ENCODE measurements around the gene TJP1.
"Not testable (repeated sequence)": the region's sequence is repeated elsewhere in the genome, so short reads cannot be mapped to it uniquely, and the experiment has no call there.

The TJP1 gene

GRCh38 chr15:29749365-29750086 is 72.7 kb downstream of the TJP1 start:
- no peak for DNase-seq

- peak in 1 of 2 donors; percentile 5 for DNase-seq
Observed at GRCh38 chr15:29747837-29748417, 74.3 kb downstream of the TJP1 start.

DNA sequence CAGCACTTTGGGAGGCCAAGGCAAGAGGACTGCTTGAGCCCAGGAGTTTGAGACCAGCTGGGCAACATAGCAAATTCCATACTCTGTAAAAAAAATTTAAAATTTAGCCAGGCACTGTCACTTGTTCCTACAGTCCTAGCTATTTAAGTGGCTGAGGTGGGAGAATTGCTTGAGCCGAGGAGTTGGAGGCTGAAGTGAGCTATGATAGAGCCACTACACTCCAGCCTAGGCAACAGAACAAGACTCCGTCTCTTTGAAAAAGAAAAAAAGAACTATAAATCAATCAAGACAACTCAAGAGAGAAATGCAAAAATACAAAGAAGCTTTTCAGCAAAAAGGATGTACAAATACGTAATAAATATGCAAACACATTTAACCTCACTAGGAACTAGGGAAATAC is 78.8 kb downstream of the TJP1 start:
- no peak for DNase-seq

DNA sequence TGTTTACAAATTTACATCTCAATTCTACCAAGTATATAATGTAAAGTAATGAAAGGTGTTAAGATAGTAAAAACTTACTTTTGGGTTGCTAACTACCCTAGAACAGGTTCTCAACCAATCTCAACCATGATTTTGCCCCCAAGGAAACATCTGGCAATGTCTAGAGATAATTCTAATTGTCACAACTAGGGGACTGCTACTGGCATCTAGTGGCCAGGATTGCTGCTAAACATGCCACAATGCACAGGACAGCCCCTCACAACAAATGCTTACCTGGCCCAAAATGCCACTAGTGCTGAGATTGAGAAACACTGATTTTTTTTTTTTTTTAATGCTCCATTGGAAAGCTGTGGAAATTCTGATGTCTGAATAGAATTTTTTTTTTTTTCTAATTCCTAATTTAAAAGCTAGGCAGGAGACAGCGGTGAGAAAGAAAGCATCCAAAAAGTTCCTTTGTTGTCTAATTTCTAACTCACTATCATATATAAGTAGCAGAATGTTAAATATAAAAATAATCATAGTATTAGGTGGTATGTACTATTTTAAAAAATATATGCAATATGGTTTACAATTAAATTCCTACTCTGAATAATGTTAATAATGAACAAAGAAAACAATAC is 81.5 kb downstream of the TJP1 start:
- no peak for DNase-seq

- DNase-seq, result no peak
Observed at GRCh38 chr15:29736744-29737020, 85.6 kb downstream of the TJP1 start.

DNA sequence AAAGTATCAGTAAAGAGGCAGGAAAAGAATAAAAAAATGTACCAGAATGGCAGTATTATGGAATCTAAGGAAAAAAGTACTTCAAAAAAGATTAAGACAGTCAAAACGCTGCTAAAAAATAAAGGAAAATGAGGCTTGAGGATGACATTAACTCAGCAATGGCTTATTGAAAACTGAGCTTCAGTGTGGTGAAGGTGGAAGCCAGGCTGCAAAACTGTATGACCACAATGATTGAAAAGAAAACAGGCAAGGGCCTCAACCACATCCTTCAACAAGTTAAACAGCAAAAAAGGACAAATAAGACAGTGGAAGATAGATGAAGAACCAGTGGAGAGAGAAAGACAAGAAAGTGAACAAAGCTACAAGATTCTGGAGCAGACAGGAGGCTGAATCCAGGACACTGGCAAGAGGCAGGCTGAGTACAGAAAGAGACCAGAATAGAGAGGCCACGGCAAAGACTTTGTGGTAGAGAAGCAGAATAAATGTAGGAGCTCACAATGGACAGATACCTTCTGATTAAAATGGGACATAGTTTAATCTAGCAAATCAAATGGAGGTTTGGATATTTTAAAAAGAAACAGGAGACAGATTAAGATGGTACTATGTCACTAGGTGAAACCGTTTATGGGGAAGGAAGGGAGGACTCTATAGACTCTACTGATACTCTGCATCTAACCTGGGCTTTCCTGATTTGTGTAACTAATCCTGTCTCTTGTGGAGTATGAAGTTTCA is 86.1 kb downstream of the TJP1 start:
- no peak for DNase-seq

GRCh38 chr15:29734917-29735572 is 87.2 kb downstream of the TJP1 start:
- no peak for DNase-seq

- no peak for DNase-seq
Observed at GRCh38 chr15:29731865-29732264, 90.4 kb downstream of the TJP1 start.

DNA sequence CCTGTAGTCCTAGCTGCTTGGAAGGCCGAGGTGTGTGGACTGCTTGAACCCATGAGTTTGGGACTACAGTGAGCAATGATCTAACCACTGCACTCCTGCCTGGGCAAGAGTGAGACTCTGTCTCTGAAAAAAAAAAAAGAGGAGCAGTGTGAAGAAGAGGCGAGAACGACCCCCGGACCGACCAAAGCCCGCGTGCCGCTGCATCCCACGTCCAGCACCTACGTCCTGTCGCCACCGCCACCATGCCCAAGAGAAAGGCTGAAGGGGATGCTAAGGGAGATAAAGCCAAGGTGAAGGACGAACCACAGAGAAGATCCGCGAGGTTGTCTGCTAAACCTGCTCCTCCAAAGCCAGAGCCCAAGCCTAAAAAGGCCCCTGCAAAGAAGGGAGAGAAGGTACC is 91.8 kb downstream of the TJP1 start:
- DNase-seq, result not testable (repeated sequence)

GRCh38 chr15:29728418-29728817 is 93.8 kb downstream of the TJP1 start:
- no peak for DNase-seq

DNA sequence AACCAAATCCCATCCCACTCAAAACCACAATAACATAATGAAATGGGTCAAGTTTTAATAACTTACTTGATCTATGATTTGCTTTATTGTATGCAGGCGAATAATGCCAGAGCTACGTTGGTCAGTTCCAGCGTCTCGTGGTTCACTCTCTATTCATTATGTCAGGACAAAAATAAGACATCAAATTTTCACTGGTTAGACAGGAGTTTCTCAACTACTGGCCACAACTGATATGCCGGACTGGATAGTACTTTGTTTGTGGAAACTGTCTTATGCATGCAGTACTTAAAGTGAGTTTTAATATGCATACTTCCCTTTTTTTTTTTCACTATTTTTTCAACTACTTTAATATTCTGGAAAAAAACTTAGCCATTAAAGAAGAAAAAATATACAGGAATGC is 94.4 kb downstream of the TJP1 start:
- DNase-seq, result no peak

DNA sequence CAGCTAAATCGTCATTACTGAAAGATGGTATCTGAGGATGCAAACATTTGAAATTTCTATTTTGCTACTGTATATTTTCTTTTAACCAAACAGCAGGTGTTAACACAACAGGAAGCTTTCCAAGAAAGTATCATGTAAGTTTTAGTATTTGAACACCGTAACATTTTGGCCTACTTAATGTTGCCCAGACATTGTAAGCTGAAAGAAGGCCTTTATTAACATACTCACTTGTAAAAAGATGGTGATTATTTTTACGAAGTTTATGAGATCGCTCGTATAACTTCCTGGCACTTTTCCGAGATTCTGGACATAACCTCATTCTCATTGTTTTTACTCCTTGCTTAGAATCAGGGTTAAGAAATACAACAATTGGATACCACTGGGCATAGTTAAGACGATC is 95.7 kb downstream of the TJP1 start:
- no peak for DNase-seq

DNA sequence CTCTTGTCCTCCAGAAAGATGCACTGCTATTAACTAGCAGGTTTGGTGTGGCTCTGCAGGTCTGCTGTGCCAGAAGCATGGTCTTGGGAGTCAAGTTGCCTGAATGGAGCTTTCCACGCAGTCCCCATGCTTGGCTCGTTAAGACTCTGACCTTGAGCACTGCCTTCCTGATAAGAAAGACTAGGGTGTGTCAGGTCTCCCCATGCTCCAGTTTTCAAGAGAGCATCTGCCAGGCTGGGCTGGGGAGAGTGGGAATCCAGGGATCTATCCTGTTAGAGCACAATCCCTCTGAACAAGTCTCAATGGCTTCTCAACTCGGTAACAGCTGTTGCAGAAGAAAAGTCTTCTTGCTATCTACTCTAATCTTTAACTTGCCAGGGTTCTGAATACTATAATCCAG is 98.2 kb downstream of the TJP1 start:
- no peak for DNase-seq

GRCh38 chr15:29713784-29714183 is 108.5 kb downstream of the TJP1 start:
- no peak for DNase-seq

- no peak for DNase-seq
Observed at GRCh38 chr15:29712149-29712885, 110.0 kb downstream of the TJP1 start.

DNA sequence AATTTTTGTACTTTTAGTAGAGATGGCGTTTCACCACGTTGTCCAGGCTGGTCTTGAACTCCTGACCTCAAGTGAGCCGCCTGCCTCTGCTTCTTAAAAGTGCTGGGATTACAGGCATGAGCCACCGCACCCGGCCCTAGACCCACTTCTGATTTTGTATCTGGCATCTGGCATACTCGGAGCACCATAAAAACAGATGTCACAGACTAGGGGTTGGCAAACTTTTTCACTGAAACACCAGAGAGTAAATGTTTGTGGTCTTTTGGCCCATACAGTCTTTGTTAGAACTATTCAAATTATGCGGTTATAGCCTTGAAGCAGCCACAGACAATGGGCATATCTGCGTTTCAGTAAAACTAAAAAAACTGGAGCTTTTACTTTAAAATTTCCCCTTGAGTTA is 110.7 kb downstream of the TJP1 start:
- no peak for DNase-seq

GRCh38 chr15:29708519-29708918 is 113.7 kb downstream of the TJP1 start:
- DNase-seq, result no peak

- DNase-seq, result no peak
Observed at GRCh38 chr15:29704950-29705597, 117.2 kb downstream of the TJP1 start.

DNA sequence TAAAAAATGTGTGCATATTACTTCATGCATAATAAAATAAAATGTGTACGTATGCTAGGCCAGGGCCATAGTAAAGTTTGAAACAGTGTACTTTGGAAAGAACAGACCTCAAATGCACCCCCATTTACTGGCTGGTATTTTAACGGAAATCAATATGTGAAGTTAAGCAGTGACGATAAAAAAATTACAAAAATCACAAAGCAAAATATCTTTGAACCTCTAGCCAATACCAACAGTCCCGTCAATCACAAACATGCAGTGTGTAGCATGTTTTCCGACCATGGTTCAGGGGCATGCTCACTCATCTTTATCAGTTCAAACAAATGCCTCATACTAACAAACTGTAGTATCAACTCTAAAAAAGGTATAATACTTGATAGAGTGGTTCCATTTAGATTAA is 121.1 kb downstream of the TJP1 start:
- no peak for DNase-seq

GRCh38 chr15:29700296-29700695 is 122.0 kb downstream of the TJP1 start:
- DNase-seq, result no peak

- DNase-seq, result no peak
Observed at GRCh38 chr15:29699791-29700190, 122.5 kb downstream of the TJP1 start.

GRCh38 chr15:29698030-29698701 is 124.1 kb downstream of the TJP1 start:
- DNase-seq, result no peak

All from CD4-positive, alpha-beta T cell treated with Interferon alpha-2 for 1 hour (primary cell).